Measurements from ENCODE around the gene ARFIP1.

DNA sequence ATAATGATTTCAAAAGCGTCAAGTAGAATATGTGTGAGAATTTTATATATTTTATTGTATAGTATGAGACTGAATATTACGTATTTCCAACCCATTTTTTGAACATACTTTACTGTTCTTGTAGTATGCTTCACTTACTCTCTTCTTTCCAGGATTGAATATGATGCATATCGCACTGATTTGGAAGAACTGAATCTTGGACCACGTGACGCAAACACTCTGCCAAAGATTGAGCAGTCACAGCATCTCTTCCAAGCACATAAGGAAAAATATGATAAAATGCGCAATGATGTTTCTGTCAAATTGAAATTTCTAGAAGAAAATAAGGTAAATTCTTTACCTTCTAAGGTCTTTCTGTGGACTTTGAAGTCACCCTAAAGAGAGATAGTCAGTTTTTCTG lies 108.2 kb downstream of the ARFIP1 start:
- TF ChIP-seq CTCF (conservative IDR thresholded peaks at IDR 0.05) (no peak), ZFX (IDR thresholded peaks at IDR 0.05) (no peak)

Measured in C4-2B (cell line).